SK-N-SH treated with all-trans-retinoic acid at 6 μM for 48 hours (cell line): ENCODE measurements around the gene ZMYND19.

ENCODE experiments used
- ATAC-seq: fragments of 200-7000 bp; cut with Tn5 transposase; 3 replicates; pipeline ENCODE4 v1.9.1; 2020; ENCODE audit warnings: mild to moderate bottlenecking, moderate library complexity
- ARNTL ChIP-seq: fragments of 450-650 bp; formaldehyde crosslinking; IDR thresholded peaks from 2 replicates; pipeline ENCODE4 v1.5.0; 2020; ENCODE audit warnings: low read depth, mild to moderate bottlenecking, moderate library complexity, borderline replicate concordance
- BACH2 ChIP-seq: fragments of 250-450 bp; sonication (Bioruptor Pico); IDR thresholded peaks from 2 replicates; pipeline ENCODE4 v1.9.0; 2021; ENCODE audit warnings: mild to moderate bottlenecking, borderline replicate concordance
- CREB5 ChIP-seq: fragments of 250-450 bp; sonication (Bioruptor Pico); IDR thresholded peaks from 2 replicates; pipeline ENCODE4 v1.5.1; 2020; ENCODE audit warnings: low read depth, mild to moderate bottlenecking, moderate library complexity
- CSDC2 ChIP-seq: fragments of 250-450 bp; sonication (Bioruptor Pico); IDR thresholded peaks from 2 replicates; pipeline ENCODE4 v1.5.0; 2020; ENCODE audit warnings: mild to moderate bottlenecking, moderate library complexity
- ESRRG ChIP-seq: fragments of 250-450 bp; sonication (Bioruptor Pico); IDR thresholded peaks from 2 replicates; pipeline ENCODE4 v1.6.1; 2021; ENCODE audit warnings: mild to moderate bottlenecking
- GLIS3 ChIP-seq: fragments of 250-450 bp; sonication (Bioruptor Pico); IDR thresholded peaks from 2 replicates; pipeline ENCODE4 v1.5.0; 2020; ENCODE audit warnings: mild to moderate bottlenecking, moderate library complexity
- ISL1 ChIP-seq: fragments of 250-450 bp; sonication (Bioruptor Pico); IDR thresholded peaks from 2 replicates; pipeline ENCODE4 v2.1.2; 2022; ENCODE audit warnings: mild to moderate bottlenecking, moderate library complexity
- OSR1 ChIP-seq: fragments of 250-450 bp; sonication (Bioruptor Pico); IDR thresholded peaks from 2 replicates; pipeline ENCODE4 v1.8.0; 2022; ENCODE audit warnings: moderate library complexity, mild to moderate bottlenecking, inconsistent platforms
- POU6F1 ChIP-seq: fragments of 250-450 bp; sonication (Bioruptor Pico); IDR thresholded peaks from 2 replicates; pipeline ENCODE4 v1.8.0; 2021; ENCODE audit warnings: low read depth, mild to moderate bottlenecking, moderate library complexity, borderline replicate concordance
- RARB ChIP-seq: fragments of 250-450 bp; sonication (Bioruptor Pico); IDR thresholded peaks from 2 replicates; pipeline ENCODE4 v1.8.0; 2021; ENCODE audit warnings: mild to moderate bottlenecking, moderate library complexity
- TCF4 ChIP-seq: fragments of 250-450 bp; sonication (Bioruptor Pico); IDR thresholded peaks from 2 replicates; pipeline ENCODE4 v1.8.0; 2021; ENCODE audit warnings: mild to moderate bottlenecking, moderate library complexity, borderline replicate concordance
- TOX ChIP-seq: fragments of 250-450 bp; sonication (Bioruptor Pico); IDR thresholded peaks from 2 replicates; pipeline ENCODE4 v1.8.0; 2021; ENCODE audit warnings: mild to moderate bottlenecking, moderate library complexity, borderline replicate concordance
- ZC3H10 ChIP-seq: fragments of 250-450 bp; sonication (Bioruptor Pico); IDR thresholded peaks from 2 replicates; pipeline ENCODE4 v1.5.1; 2021; ENCODE audit warnings: mild to moderate bottlenecking, moderate library complexity
- ZFP3 ChIP-seq: fragments of 250-450 bp; sonication (Bioruptor Pico); IDR thresholded peaks from 2 replicates; pipeline ENCODE4 v1.5.0; 2020; ENCODE audit warnings: mild to moderate bottlenecking, moderate library complexity
- ZFP30 ChIP-seq: fragments of 450-650 bp; formaldehyde crosslinking; IDR thresholded peaks from 2 replicates; pipeline ENCODE4 v1.5.0; 2022; ENCODE audit warnings: mild to moderate bottlenecking, moderate library complexity
- ZNF565 ChIP-seq: fragments of 450-650 bp; formaldehyde crosslinking; conservative IDR thresholded peaks from 2 replicates; pipeline ENCODE4 v1.5.0; 2020; ENCODE audit warnings: low read depth, mild to moderate bottlenecking, moderate library complexity
- ZNF70 ChIP-seq: fragments of 450-650 bp; formaldehyde crosslinking; IDR thresholded peaks from 2 replicates; pipeline ENCODE4 v1.5.0; 2020; ENCODE audit warnings: mild to moderate bottlenecking, moderate library complexity
- ZNF8 ChIP-seq: fragments of 450-650 bp; formaldehyde crosslinking; IDR thresholded peaks from 2 replicates; pipeline ENCODE4 v1.5.0; 2020; ENCODE audit warnings: mild to moderate bottlenecking, moderate library complexity
- TF ChIP-seq, protein P1 (sequence below): fragments of 250-450 bp; sonication (Bioruptor Pico); IDR thresholded peaks from 2 replicates; pipeline ENCODE4 v1.8.0; 2020; ENCODE audit warnings: mild to moderate bottlenecking, moderate library complexity, borderline replicate concordance
- TF ChIP-seq, protein P2 (sequence below): fragments of 250-450 bp; sonication (Bioruptor Pico); IDR thresholded peaks from 2 replicates; pipeline ENCODE4 v1.5.1; 2021; ENCODE audit warnings: mild to moderate bottlenecking, moderate library complexity
- TF ChIP-seq, protein P3 (sequence below): fragments of 250-450 bp; sonication (Bioruptor Pico); IDR thresholded peaks from 2 replicates; pipeline ENCODE4 v1.5.0; 2020; ENCODE audit warnings: mild to moderate bottlenecking, moderate library complexity

The ZMYND19 gene

GRCh38 chr9:137603879-137604278 lies 13.6 kb upstream of the ZMYND19 start:
- ATAC-seq, result no peak
- TF ChIP-seq OSR1 (CRISPR knock-in tag) (no peak), RARB (CRISPR knock-in tag) (no peak), ZNF70 (CRISPR knock-in tag) (no peak), CSDC2 (no peak), TCF4 (CRISPR knock-in tag) (no peak), ZFP30 (CRISPR knock-in tag) (no peak), ESRRG (CRISPR knock-in tag) (no peak), CREB5 (no peak), ZFP3 (no peak), ZNF565 (CRISPR knock-in tag) (no peak), ARNTL (CRISPR knock-in tag) (no peak), ZC3H10 (no peak), ZNF8 (CRISPR knock-in tag) (no peak)
- TF ChIP-seq, protein P1, sequence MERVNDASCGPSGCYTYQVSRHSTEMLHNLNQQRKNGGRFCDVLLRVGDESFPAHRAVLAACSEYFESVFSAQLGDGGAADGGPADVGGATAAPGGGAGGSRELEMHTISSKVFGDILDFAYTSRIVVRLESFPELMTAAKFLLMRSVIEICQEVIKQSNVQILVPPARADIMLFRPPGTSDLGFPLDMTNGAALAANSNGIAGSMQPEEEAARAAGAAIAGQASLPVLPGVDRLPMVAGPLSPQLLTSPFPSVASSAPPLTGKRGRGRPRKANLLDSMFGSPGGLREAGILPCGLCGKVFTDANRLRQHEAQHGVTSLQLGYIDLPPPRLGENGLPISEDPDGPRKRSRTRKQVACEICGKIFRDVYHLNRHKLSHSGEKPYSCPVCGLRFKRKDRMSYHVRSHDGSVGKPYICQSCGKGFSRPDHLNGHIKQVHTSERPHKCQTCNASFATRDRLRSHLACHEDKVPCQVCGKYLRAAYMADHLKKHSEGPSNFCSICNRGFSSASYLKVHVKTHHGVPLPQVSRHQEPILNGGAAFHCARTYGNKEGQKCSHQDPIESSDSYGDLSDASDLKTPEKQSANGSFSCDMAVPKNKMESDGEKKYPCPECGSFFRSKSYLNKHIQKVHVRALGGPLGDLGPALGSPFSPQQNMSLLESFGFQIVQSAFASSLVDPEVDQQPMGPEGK (CRISPR knock-in tag), result no peak
- TF ChIP-seq, all 23 proteins: peak for 0

- TF ChIP-seq ZC3H10 (no peak), ZNF565 (CRISPR knock-in tag) (no peak), ARNTL (CRISPR knock-in tag) (no peak), CREB5 (no peak), OSR1 (CRISPR knock-in tag) (no peak), POU6F1 (CRISPR knock-in tag) (no peak), TCF4 (CRISPR knock-in tag) (no peak), TOX (CRISPR knock-in tag) (no peak), ZNF70 (CRISPR knock-in tag) (no peak), RARB (CRISPR knock-in tag) (no peak), BACH2 (no peak), ISL1 (no peak), GLIS3 (CRISPR knock-in tag) (no peak), ZNF8 (CRISPR knock-in tag) (no peak), CSDC2 (no peak)
- TF ChIP-seq, protein P2, sequence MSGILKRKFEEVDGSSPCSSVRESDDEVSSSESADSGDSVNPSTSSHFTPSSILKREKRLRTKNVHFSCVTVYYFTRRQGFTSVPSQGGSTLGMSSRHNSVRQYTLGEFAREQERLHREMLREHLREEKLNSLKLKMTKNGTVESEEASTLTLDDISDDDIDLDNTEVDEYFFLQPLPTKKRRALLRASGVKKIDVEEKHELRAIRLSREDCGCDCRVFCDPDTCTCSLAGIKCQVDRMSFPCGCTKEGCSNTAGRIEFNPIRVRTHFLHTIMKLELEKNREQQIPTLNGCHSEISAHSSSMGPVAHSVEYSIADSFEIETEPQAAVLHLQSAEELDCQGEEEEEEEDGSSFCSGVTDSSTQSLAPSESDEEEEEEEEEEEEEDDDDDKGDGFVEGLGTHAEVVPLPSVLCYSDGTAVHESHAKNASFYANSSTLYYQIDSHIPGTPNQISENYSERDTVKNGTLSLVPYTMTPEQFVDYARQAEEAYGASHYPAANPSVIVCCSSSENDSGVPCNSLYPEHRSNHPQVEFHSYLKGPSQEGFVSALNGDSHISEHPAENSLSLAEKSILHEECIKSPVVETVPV (CRISPR knock-in tag), result no peak
- TF ChIP-seq, protein P3, sequence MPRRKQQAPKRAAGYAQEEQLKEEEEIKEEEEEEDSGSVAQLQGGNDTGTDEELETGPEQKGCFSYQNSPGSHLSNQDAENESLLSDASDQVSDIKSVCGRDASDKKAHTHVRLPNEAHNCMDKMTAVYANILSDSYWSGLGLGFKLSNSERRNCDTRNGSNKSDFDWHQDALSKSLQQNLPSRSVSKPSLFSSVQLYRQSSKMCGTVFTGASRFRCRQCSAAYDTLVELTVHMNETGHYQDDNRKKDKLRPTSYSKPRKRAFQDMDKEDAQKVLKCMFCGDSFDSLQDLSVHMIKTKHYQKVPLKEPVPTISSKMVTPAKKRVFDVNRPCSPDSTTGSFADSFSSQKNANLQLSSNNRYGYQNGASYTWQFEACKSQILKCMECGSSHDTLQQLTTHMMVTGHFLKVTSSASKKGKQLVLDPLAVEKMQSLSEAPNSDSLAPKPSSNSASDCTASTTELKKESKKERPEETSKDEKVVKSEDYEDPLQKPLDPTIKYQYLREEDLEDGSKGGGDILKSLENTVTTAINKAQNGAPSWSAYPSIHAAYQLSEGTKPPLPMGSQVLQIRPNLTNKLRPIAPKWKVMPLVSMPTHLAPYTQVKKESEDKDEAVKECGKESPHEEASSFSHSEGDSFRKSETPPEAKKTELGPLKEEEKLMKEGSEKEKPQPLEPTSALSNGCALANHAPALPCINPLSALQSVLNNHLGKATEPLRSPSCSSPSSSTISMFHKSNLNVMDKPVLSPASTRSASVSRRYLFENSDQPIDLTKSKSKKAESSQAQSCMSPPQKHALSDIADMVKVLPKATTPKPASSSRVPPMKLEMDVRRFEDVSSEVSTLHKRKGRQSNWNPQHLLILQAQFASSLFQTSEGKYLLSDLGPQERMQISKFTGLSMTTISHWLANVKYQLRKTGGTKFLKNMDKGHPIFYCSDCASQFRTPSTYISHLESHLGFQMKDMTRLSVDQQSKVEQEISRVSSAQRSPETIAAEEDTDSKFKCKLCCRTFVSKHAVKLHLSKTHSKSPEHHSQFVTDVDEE, result no peak
- no peak for ATAC-seq
These were observed 12.3 kb upstream of the ZMYND19 start for GRCh38 chr9:137602661-137603060.
